GM12864 (cell line): ENCODE data around the gene GC.

Source experiments
- DNase-seq: peaks from one replicate; pipeline ENCODE4 v3.0.0-alpha.2; 2011; ENCODE audit warnings: low read depth
- H3K4me3 ChIP-seq: 2 replicates; pipeline ENCODE4 v1.5.1; 2011; ENCODE audit warnings: mild to moderate bottlenecking, low read depth, low read length, control low read depth
- TF ChIP-seq, protein P1 (sequence below): IDR thresholded peaks from 2 replicates; pipeline ENCODE4 v1.5.1; 2011; ENCODE audit warnings: low read depth, mild to moderate bottlenecking, moderate library complexity, low read length, control low read depth, inconsistent platforms; ENCODE audit errors: missing control alignments

Gene GC

DNA sequence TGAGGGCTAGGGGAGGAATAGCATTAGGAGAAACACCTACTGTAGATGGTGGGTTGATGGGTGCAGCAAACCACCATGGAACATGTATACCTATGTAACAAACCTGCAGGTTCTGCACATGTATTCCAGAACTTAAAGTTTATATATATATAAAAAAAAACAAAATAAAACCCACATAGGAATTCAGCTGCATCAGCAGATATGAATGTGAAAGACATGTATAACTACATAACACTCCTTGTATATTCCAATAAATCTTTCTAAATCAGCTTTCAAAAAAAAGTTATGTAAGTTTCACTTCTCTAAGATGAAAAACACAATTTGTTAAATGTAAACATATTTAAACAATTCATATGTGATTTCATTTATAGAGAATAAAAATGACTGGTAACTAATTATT, 6.0 kb downstream of the GC start:
- H3K4me3 ChIP-seq: no peak overlapping the region
- no peak for DNase-seq
- TF ChIP-seq, protein P1, sequence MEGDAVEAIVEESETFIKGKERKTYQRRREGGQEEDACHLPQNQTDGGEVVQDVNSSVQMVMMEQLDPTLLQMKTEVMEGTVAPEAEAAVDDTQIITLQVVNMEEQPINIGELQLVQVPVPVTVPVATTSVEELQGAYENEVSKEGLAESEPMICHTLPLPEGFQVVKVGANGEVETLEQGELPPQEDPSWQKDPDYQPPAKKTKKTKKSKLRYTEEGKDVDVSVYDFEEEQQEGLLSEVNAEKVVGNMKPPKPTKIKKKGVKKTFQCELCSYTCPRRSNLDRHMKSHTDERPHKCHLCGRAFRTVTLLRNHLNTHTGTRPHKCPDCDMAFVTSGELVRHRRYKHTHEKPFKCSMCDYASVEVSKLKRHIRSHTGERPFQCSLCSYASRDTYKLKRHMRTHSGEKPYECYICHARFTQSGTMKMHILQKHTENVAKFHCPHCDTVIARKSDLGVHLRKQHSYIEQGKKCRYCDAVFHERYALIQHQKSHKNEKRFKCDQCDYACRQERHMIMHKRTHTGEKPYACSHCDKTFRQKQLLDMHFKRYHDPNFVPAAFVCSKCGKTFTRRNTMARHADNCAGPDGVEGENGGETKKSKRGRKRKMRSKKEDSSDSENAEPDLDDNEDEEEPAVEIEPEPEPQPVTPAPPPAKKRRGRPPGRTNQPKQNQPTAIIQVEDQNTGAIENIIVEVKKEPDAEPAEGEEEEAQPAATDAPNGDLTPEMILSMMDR: no peak

DNA sequence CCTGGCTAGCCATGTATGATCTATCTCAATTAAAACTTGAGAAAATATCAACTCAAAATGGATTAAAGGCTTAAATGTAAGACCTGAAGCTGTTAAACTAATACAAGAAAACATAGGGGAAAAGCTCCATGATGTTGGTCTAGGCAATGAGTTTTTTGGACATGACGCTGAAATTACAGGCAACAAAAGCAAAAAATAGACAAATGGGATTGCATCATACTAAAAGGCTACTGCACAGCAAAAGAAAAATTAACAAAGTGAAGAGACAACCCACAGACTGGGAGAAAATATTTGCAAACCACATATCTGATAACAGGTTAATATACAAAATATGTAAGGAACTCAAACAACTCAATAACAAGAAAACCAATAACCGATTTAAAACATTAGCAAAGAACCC, 8.4 kb downstream of the GC start:
- DNase-seq: no peak
- TF ChIP-seq, protein P1: no peak
- no peak overlapping the region for H3K4me3 ChIP-seq

DNA sequence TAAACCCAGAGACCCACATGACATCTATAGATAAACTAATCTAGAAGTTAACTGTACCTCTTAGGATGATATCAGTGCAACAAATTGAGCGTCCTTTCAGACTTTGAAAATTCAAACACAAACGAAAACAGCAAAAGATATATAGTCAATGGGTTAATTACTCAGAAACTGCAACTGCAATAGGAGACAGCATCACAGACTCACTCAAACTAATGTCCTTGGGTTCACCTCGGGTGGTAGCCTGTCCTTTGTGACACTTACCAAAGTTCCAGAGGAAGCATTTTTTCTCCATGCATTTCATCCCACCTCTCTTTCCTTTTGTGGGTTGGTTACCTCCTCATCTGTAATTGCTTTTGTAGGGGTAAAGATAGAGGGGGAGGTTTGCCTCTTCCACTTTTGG, 9.7 kb downstream of the GC start:
- no peak overlapping the region for H3K4me3 ChIP-seq
- TF ChIP-seq, protein P1: no peak
- no peak for DNase-seq

DNA sequence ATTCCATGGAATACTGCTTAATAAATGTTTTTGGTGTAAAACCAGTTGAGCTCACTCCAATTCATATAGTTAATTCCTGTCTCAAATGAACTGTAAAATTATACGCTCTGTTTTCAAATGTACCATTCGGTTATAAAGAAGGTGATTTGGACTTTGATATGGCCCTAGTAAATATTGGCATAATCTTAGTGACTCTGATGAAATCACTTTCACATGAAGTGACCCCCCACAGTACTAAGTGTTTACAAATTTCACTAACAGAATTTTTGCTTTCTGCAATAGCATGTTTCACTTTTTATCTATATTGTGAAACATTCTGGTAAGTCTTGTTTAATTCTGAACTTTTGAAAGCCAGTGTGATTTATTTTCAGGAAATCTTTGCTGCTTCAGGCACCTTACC, 10.9 kb downstream of the GC start:
- no peak for DNase-seq
- H3K4me3 ChIP-seq: no peak overlapping the region
- TF ChIP-seq, protein P1: no peak

DNA sequence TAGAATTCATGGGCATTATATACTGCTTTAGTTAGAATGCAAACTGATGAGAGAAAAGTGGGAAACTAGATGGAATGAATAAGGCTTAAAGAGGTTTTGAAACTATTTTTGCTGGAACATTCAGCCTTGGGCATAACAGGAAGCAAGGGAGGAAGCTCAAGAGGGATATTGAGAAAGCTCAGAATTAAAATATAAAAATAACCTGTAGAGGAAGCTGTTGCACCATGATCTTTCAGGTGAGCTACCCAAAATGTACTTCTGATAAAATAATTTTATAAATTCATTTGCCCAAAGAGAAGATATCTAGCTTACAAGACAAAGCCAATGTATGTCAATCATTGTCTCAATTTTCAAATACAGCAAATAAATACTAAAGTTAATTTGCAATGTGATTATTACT, 11.3 kb downstream of the GC start:
- no peak overlapping the region for H3K4me3 ChIP-seq
- TF ChIP-seq, protein P1: no peak
- DNase-seq: no peak

DNA sequence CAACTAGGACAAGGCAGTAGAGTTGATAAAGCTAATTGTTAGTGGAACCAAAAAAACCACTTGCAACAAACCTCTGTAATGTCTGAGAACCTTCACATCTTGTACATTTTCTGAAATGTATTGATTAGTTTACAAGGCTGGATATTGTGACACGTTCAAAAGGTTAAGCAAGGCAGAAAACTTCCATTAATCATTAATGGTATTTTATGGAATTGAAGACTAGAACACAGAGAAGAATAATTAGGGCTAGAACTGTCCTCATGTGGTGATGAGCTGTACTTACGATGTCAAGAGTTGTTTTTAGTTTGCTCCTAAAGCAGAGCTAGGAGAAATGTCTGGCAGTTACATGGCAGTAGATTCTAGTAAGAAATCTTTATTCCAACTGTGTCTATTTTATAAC, 12.3 kb downstream of the GC start:
- TF ChIP-seq, protein P1: no peak
- DNase-seq: no peak
- H3K4me3 ChIP-seq: no peak overlapping the region

DNA sequence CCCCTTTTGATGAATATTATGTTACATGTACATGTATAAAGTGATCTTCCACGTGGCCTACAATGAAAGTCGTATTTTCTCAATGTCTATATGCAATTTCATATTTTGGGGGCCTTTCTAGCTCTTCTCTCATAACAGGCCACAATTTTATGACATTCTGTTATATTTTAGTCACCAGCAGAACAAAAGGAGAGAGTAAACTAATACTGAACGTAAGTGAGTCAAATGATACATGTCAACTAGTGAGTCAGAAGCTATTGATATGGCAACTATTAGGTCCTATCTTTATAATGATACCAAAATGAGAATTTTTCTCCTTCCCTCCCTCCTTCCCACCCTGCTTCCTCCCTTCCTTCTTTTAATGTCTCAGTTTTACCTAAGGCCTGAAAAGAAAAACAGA, 14.4 kb downstream of the GC start:
- TF ChIP-seq, protein P1: no peak
- H3K4me3 ChIP-seq: no peak overlapping the region
- DNase-seq: no peak
